ENCODE data around the gene CLCA2. TPM values are rescaled to one million over a fixed set of nuclear protein-coding genes. Genes with fewer than 3 reads are reported as not detected.

Gene CLCA2
- polyA plus RNA-seq, 1 donor from 2014 or later = not detected

GRCh38 chr1:86498281-86498680, 74.3 kb downstream of the CLCA2 start:
- no peak overlapping the region for H3K4me2 ChIP-seq (ENCODE audit: low read length)
- no peak overlapping the region for H3K27ac ChIP-seq (ENCODE audit: low read length)
- H2AFZ ChIP-seq (ENCODE audit: low read depth, low read length) = no peak overlapping the region
- H3K9ac ChIP-seq (ENCODE audit: low read length) = no peak overlapping the region
- H3K9me2 ChIP-seq (ENCODE audit: insufficient read depth, low read length) = no peaks in the 10 kb centered on the region
- no peaks in the 10 kb centered on the region for H4K20me1 ChIP-seq (ENCODE audit: insufficient read depth)
- no peaks in the 10 kb centered on the region for H3K79me2 ChIP-seq (replicated peaks; ENCODE audit: insufficient read depth, low read length)
- no peak for TF ChIP-seq MXI1 (conservative IDR thresholded peaks at IDR 0.05; ENCODE audit: poor library complexity, severe bottlenecking)
- no peak for TF ChIP-seq REST (IDR thresholded peaks at IDR 0.05; ENCODE audit: borderline replicate concordance)
- no peak for TF ChIP-seq TAF1 (IDR thresholded peaks at IDR 0.05; ENCODE audit: low read depth)
- TF ChIP-seq EZH2 (IDR thresholded peaks at IDR 0.05; ENCODE audit: borderline replicate concordance, insufficient read depth, low read length, poor library complexity, severe bottlenecking) = no peak
- TF ChIP-seq EP300 (conservative IDR thresholded peaks at IDR 0.05; ENCODE audit: poor library complexity, severe bottlenecking) = no peak
- TF ChIP-seq RAD21 (conservative IDR thresholded peaks at IDR 0.05) = no peak
- no peak for TF ChIP-seq SMC3 (conservative IDR thresholded peaks at IDR 0.05; ENCODE audit: poor library complexity)
- TF ChIP-seq CTCF (IDR thresholded peaks at IDR 0.05; ENCODE audit: poor library complexity, severe bottlenecking) = no peak
- TF ChIP-seq POLR2AphosphoS5 (IDR thresholded peaks at IDR 0.05) = no peak
- no peak overlapping the region for H3K4me3 ChIP-seq (ENCODE audit: low read length)
- H3K27me3 ChIP-seq (ENCODE audit: insufficient read depth, low read depth, low read length) = no peaks in the 10 kb centered on the region
- no peaks in the 10 kb centered on the region for H3F3A ChIP-seq (ENCODE audit: insufficient read depth, low read length, poor library complexity, severe bottlenecking)
- no peaks in the 10 kb centered on the region for H3K9me3 ChIP-seq (ENCODE audit: low read length)
- H3K36me3 ChIP-seq (ENCODE audit: insufficient read depth, low read length) = no peaks in the 10 kb centered on the region

DNA sequence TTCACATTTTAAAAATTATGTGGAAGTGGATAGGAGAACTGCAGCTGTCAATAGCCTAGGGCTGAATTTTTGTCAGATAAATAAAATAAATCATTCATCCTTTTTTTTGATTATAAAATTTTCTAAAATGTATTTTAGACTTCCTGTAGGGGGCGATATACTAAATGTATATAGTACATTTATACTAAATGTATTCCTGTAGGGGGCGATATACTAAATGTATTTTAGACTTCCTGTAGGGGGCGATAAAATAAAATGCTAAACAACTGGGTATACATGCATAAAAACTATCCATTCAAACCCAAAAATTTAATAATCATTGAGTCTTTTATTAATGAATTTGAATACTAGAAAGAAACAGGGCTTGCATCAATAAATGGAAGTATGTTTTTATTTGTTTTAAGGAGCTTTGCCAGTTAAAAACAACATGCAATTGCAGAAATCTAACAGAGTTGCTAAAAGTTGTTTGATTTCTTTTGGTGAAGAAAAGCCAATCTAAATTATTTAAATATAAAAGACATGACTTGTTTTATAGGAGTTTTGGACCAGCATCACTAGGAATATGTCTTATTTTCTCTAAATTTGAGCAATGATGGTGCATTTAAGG, 76.1 kb downstream of the CLCA2 start:
- H3K9ac ChIP-seq (ENCODE audit: low read length) = no peak overlapping the region
- H3K9me3 ChIP-seq (ENCODE audit: low read length) = no peaks in the 10 kb centered on the region
- H3K27me3 ChIP-seq (ENCODE audit: insufficient read depth, low read depth, low read length) = no peaks in the 10 kb centered on the region
- no peak for TF ChIP-seq EP300 (conservative IDR thresholded peaks at IDR 0.05; ENCODE audit: poor library complexity, severe bottlenecking)
- TF ChIP-seq CTCF (IDR thresholded peaks at IDR 0.05; ENCODE audit: poor library complexity, severe bottlenecking) = peak; percentile 70
- H3F3A ChIP-seq (ENCODE audit: insufficient read depth, low read length, poor library complexity, severe bottlenecking) = no peaks in the 10 kb centered on the region
- no peaks in the 10 kb centered on the region for H3K36me3 ChIP-seq (ENCODE audit: insufficient read depth, low read length)
- H3K4me2 ChIP-seq (ENCODE audit: low read length) = no peak overlapping the region
- H3K27ac ChIP-seq (ENCODE audit: low read length) = no peak overlapping the region
- H3K79me2 ChIP-seq (replicated peaks; ENCODE audit: insufficient read depth, low read length) = no peaks in the 10 kb centered on the region
- no peaks in the 10 kb centered on the region for H4K20me1 ChIP-seq (ENCODE audit: insufficient read depth)
- H2AFZ ChIP-seq (ENCODE audit: low read depth, low read length) = no peak overlapping the region
- H3K4me3 ChIP-seq (ENCODE audit: low read length) = no peak overlapping the region
- no peaks in the 10 kb centered on the region for H3K9me2 ChIP-seq (ENCODE audit: insufficient read depth, low read length)

Measured in neural cell (in vitro differentiated cells).